OCI-LY3 (cell line): ENCODE results near the gene PTH2R.

ENCODE experiments used
- EZH2phosphoT487 ChIP-seq: fragments of 200-600 bp; shearing (Covaris generic); IDR thresholded peaks from 2 replicates; pipeline ENCODE4 v1.6.1; 2018; ENCODE audit warnings: antibody characterized with exemption, mixed run types, low read depth
- TF ChIP-seq, protein P1 (sequence below): fragments of 200-600, 300-600 bp; sonication (generic); IDR thresholded peaks from 2 replicates; pipeline ENCODE4 v1.5.1; 2014; ENCODE audit warnings: antibody characterized with exemption, low read length, low read depth

DNA sequence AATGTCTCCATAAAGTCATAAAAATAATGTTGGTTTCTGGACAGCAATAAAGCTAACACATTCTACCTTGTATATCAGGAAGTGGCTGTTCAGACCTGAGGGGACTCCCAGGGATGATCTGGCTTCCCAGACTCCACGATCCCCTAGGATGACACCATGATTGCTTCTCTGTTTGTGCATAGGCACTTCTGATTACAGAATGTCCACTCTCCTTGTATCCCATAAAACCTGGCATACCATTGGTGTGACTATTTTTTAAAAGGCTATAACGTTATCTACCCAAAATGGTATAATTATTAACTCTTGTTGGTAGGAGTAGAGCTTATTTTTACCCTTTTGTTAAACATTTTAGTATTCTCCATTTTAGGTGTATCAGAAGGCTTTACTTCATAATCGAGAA, 57.1 kb downstream of the PTH2R start:
- TF ChIP-seq, protein P1, sequence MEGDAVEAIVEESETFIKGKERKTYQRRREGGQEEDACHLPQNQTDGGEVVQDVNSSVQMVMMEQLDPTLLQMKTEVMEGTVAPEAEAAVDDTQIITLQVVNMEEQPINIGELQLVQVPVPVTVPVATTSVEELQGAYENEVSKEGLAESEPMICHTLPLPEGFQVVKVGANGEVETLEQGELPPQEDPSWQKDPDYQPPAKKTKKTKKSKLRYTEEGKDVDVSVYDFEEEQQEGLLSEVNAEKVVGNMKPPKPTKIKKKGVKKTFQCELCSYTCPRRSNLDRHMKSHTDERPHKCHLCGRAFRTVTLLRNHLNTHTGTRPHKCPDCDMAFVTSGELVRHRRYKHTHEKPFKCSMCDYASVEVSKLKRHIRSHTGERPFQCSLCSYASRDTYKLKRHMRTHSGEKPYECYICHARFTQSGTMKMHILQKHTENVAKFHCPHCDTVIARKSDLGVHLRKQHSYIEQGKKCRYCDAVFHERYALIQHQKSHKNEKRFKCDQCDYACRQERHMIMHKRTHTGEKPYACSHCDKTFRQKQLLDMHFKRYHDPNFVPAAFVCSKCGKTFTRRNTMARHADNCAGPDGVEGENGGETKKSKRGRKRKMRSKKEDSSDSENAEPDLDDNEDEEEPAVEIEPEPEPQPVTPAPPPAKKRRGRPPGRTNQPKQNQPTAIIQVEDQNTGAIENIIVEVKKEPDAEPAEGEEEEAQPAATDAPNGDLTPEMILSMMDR: no peak
- no peak for TF ChIP-seq EZH2phosphoT487
